Measurements from ENCODE around the gene S100A3.
A peak's percentile ranks its signal among the peaks of the same experiment; 100 is the strongest.

Gene S100A3

GRCh38 chr1:153539395-153540093 lies 9.5 kb downstream of the S100A3 start:
- Histone ChIP-seq H2AFZ (ENCODE audit: low read depth) (no peak overlapping the region), H3K36me3 (ENCODE audit: insufficient read depth) (no peaks in the 10 kb centered on the region), H3K4me2 (no peak overlapping the region), H4K20me1 (ENCODE audit: insufficient read depth) (no peaks in the 10 kb centered on the region), H3K9ac (no peak overlapping the region), H3K4me1 (ENCODE audit: low read depth, poor library complexity, severe bottlenecking) (peaks cover 25% of the 10 kb centered on the region), H3K27ac (no peak overlapping the region), H3K79me2 (ENCODE audit: insufficient read depth, low read depth) (no peaks in the 10 kb centered on the region), H3K4me3 (IDR thresholded peaks at IDR 0.05; ENCODE audit: insufficient read depth, low read depth, low read length) (no peak overlapping the region), H3K27me3 (ENCODE audit: insufficient read depth, low read depth) (no peaks in the 10 kb centered on the region)
- no peak for TF ChIP-seq CTCF (conservative IDR thresholded peaks at IDR 0.05; ENCODE audit: low read depth, low read length)

- no peaks in the 10 kb centered on the region for H3K79me2 ChIP-seq (ENCODE audit: insufficient read depth, low read depth)
Measured at GRCh38 chr1:153538315-153538821, 10.7 kb downstream of the S100A3 start.

DNA sequence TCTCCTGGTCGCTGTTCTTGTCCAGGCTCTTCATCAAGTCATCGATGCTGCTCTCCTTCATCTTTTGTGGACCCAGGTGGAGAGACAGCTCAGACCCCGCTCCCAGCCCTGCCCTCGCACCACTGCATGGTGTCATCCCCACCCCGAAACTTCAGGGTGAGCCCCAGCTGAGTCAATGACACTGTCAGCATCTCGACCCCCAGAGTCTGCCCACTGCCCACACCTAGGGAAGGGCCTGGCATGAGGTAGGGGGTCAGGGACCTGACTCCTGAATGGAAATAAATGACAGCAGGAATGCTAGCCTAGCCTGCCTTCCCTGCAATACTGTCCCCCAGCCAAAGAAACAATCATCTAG lies 11.7 kb downstream of the S100A3 start:
- Histone ChIP-seq H2AFZ (ENCODE audit: low read depth) (peak overlapping the region; percentile 84; the same call in 1 of the 2 replicates), H3K4me3 (IDR thresholded peaks at IDR 0.05; ENCODE audit: insufficient read depth, low read depth, low read length) (no peak overlapping the region), H3K27ac (no peak overlapping the region), H3K27me3 (ENCODE audit: insufficient read depth, low read depth) (no peaks in the 10 kb centered on the region), H3K4me1 (ENCODE audit: low read depth, poor library complexity, severe bottlenecking) (peaks cover 16% of the 10 kb centered on the region), H3K36me3 (ENCODE audit: insufficient read depth) (no peaks in the 10 kb centered on the region), H3K4me2 (no peak overlapping the region), H3K9ac (no peak overlapping the region), H3K79me2 (ENCODE audit: insufficient read depth, low read depth) (no peaks in the 10 kb centered on the region), H4K20me1 (ENCODE audit: insufficient read depth) (no peaks in the 10 kb centered on the region)
- no peak for TF ChIP-seq CTCF (conservative IDR thresholded peaks at IDR 0.05; ENCODE audit: low read depth, low read length)

More at GRCh38 chr1:153538315-153538821, 10.7 kb downstream of the S100A3 start:
- Histone ChIP-seq H3K4me3 (IDR thresholded peaks at IDR 0.05; ENCODE audit: insufficient read depth, low read depth, low read length) (no peak overlapping the region), H2AFZ (ENCODE audit: low read depth) (no peak overlapping the region), H3K27ac (no peak overlapping the region), H3K9ac (no peak overlapping the region), H4K20me1 (ENCODE audit: insufficient read depth) (no peaks in the 10 kb centered on the region), H3K4me2 (no peak overlapping the region), H3K4me1 (ENCODE audit: low read depth, poor library complexity, severe bottlenecking) (peaks cover 16% of the 10 kb centered on the region), H3K27me3 (ENCODE audit: insufficient read depth, low read depth) (no peaks in the 10 kb centered on the region), H3K36me3 (ENCODE audit: insufficient read depth) (no peaks in the 10 kb centered on the region)
- no peak for TF ChIP-seq CTCF (conservative IDR thresholded peaks at IDR 0.05; ENCODE audit: low read depth, low read length)

GRCh38 chr1:153536671-153537375 lies 12.2 kb downstream of the S100A3 start:
- Histone ChIP-seq H3K9ac (peak overlapping the region; percentile 76), H3K27me3 (ENCODE audit: insufficient read depth, low read depth) (no peaks in the 10 kb centered on the region), H4K20me1 (ENCODE audit: insufficient read depth) (no peaks in the 10 kb centered on the region), H3K4me1 (ENCODE audit: low read depth, poor library complexity, severe bottlenecking) (peaks cover 16% of the 10 kb centered on the region), H3K4me2 (peak overlapping the region; percentile 91), H3K4me3 (IDR thresholded peaks at IDR 0.05; ENCODE audit: insufficient read depth, low read depth, low read length) (peak overlapping the region; percentile 95), H3K79me2 (ENCODE audit: insufficient read depth, low read depth) (no peaks in the 10 kb centered on the region), H2AFZ (ENCODE audit: low read depth) (peak overlapping the region; percentile 84), H3K36me3 (ENCODE audit: insufficient read depth) (no peaks in the 10 kb centered on the region), H3K27ac (peak overlapping the region; percentile 53)
- no peak for TF ChIP-seq CTCF (conservative IDR thresholded peaks at IDR 0.05; ENCODE audit: low read depth, low read length)

Measured in KMS-11 (cell line).